GM23248 (cell line): ENCODE measurements around the gene CLIP4. TPM values are rescaled to one million over a fixed set of nuclear protein-coding genes. Genes with fewer than 3 reads are reported as not detected.

ENCODE experiments used
- DNase-seq: peaks from one replicate; pipeline ENCODE4 v3.0.0-alpha.2; 2015
- H2AFZ ChIP-seq: fragments of 200-600 bp; sonication (generic); 2 replicates; pipeline ENCODE4 v1.6.1; 2016; ENCODE audit warnings: antibody characterized with exemption
- H3F3A ChIP-seq: fragments of 200-600 bp; sonication (generic); 2 replicates; pipeline ENCODE4 v1.6.1; 2016; ENCODE audit warnings: mild to moderate bottlenecking, antibody characterized with exemption, mixed run types; ENCODE audit not compliant: insufficient read depth
- H3K27ac ChIP-seq: fragments of 200-600 bp; sonication (generic); 2 replicates; pipeline ENCODE4 v1.5.1; 2016; ENCODE audit warnings: mild to moderate bottlenecking
- H3K27me3 ChIP-seq: fragments of 200-600 bp; sonication (generic); replicated peaks from 2 replicates; pipeline ENCODE4 v1.6.1; 2016; ENCODE audit warnings: mild to moderate bottlenecking; ENCODE audit not compliant: insufficient read depth
- H3K36me3 ChIP-seq: fragments of 200-600 bp; sonication (generic); 2 replicates; pipeline ENCODE4 v1.6.1; 2016; ENCODE audit warnings: low read depth, mild to moderate bottlenecking
- H3K4me1 ChIP-seq: fragments of 200-600 bp; sonication (generic); 2 replicates; pipeline ENCODE4 v1.6.1; 2016; ENCODE audit warnings: mild to moderate bottlenecking; ENCODE audit not compliant: insufficient read depth
- H3K4me2 ChIP-seq: fragments of 200-600 bp; sonication (generic); one replicate; pipeline ENCODE4 v1.6.1; 2016; ENCODE audit warnings: mild to moderate bottlenecking; ENCODE audit not compliant: unreplicated experiment
- H3K4me3 ChIP-seq: fragments of 200-600 bp; sonication (generic); 2 replicates; pipeline ENCODE4 v1.5.1; 2016; ENCODE audit warnings: mild to moderate bottlenecking
- H3K79me2 ChIP-seq: fragments of 200-600 bp; sonication (generic); 2 replicates; pipeline ENCODE4 v1.6.1; 2016; ENCODE audit warnings: mild to moderate bottlenecking; ENCODE audit not compliant: insufficient read depth
- H3K9ac ChIP-seq: fragments of 200-600 bp; sonication (generic); 2 replicates; pipeline ENCODE4 v1.6.1; 2016; ENCODE audit warnings: mild to moderate bottlenecking
- H3K9me2 ChIP-seq: fragments of 200-600 bp; sonication (generic); 2 replicates; pipeline ENCODE4 v1.6.1; 2016; ENCODE audit warnings: mixed run types, mild to moderate bottlenecking, moderate library complexity; ENCODE audit not compliant: insufficient read depth
- H3K9me3 ChIP-seq: fragments of 200-600 bp; sonication (generic); one replicate; pipeline ENCODE4 v1.6.1; 2017; ENCODE audit warnings: low read depth
- H4K20me1 ChIP-seq: fragments of 200-600 bp; sonication (generic); 2 replicates; pipeline ENCODE4 v1.6.0; 2016; ENCODE audit not compliant: insufficient read depth
- EZH2 ChIP-seq: fragments of 200-600 bp; sonication (generic); IDR thresholded peaks from 2 replicates; pipeline ENCODE4 v1.6.1; 2018; ENCODE audit warnings: antibody characterized with exemption, mild to moderate bottlenecking; ENCODE audit not compliant: insufficient read depth, poor library complexity, severe bottlenecking
- EZH2phosphoT487 ChIP-seq: fragments of 200-600 bp; sonication (generic); IDR thresholded peaks from 2 replicates; pipeline ENCODE4 v1.6.1; 2018; ENCODE audit warnings: antibody characterized with exemption, moderate library complexity, mild to moderate bottlenecking, low read depth; ENCODE audit not compliant: insufficient read depth
- WGBS, 2 experiments: methylation state at CpG; one replicate each; pipeline ENCODE4 v1.1.6; 2015 to 2017; ENCODE audit warnings: low lambda C conversion rate in 2 of 2, low coverage in 1 of 2; ENCODE audit errors: missing lambda C conversion rate in 2 of 2; 5-methylcytosine and 5-hydroxymethylcytosine counted together
- in situ Hi-C: fragments of 300-500 bp; cut with MboI; formaldehyde crosslinking; loops from 2 replicates; pipeline ENCODE4 v1.15.0; 2020
- polyA plus RNA-seq: library from polyadenylated mRNA; unstranded; fragments of >200 nt; fragmentation: Nextera tagmentation; extraction: Ambion mirVana; gene quantifications from 2 replicates; pipeline ENCODE4 v1.2.1, GENCODE V29; 2016
- total RNA-seq: library from RNA; depleted of rRNA; stranded (reverse); fragments of >200 nt; shearing (Covaris generic); gene quantifications from 2 replicates; pipeline ENCODE4 v1.2.3, GENCODE V29; 2014

The CLIP4 gene
- total and polyA plus RNA-seq, 2 experiments from 2014 or later: 35.3 to 55.2 TPM

DNA sequence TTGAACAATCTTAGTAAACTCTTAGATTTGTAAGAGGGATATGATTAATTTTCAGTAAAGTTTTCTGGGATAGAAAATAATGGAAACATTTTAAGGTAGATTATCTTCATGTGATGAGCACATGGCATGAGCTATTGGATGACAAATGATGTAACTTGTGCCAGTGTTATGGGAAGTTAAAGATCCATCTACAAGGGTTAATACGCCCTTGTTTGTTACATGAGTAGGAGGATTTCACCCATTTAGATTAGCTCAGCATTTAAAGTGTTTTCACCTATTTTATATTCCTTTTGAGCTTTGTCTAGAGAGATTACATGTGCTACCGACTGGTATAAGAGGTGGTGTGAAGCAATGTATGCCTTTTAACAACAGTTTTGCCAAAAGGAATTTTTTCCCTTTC lies 5.6 kb downstream of the CLIP4 start:
- DNase-seq: no peak

DNA sequence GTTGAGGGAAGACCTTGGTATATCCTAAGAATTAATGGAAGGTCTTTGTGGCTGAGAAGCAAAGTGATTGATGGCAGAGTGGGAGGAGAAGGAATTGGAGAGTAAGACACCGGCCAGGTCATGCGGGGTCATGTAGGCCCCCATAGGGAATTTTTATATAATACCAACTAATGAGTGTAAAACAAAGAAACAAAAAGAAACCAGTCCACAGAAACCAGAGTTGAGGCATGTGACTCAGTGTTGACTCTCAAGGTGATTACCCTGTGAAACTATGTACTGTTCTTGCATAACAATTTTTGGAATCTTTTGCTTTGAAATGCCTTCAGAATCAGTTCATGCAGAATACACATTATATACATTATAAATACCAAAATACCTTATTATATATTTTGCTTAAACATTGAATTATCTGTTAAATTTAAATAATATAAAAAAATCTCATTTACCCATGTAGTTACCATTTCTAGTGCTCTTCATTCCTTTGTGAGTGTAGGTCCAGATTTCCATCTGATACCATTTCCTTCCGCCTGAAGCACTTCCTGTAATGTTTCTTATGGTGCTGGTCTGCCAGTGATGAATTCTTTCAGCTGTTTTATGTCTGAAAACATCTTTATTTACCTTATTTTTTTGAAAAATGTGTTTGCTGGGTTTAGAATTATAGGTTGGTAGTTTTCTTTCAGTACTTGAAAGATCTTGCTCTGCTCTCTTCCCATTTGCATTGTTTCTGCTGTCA lies 8.6 kb downstream of the CLIP4 start:
- Histone ChIP-seq H3K4me1 (peaks cover 33% of the 10 kb centered on the region), H3F3A (peaks cover 40% of the 10 kb centered on the region), H3K27ac (peak overlapping the region; percentile 87), H3K9me3 (no peaks in the 10 kb centered on the region), H2AFZ (peak overlapping the region; percentile 54), H3K4me3 (peak overlapping the region; percentile 34; the same call in 1 of the 2 replicates), H3K9me2 (no peaks in the 10 kb centered on the region), H3K9ac (peak overlapping the region; percentile 53), H3K79me2 (peaks cover 86% of the 10 kb centered on the region), H3K4me2 (peak overlapping the region; percentile 54), H4K20me1 (no peaks in the 10 kb centered on the region), H3K27me3 (no peaks in the 10 kb centered on the region), H3K36me3 (peaks cover 46% of the 10 kb centered on the region)
- in situ Hi-C loops: no loop called here
- peak; percentile 90 for DNase-seq
- 5 to 8% methylated on average over 3 of the region's 3 CpGs for WGBS, 2 experiments
- no peak for TF ChIP-seq EZH2
- no peak for TF ChIP-seq EZH2phosphoT487

More for the DNA sequence above, 5.6 kb downstream of the CLIP4 start:
- Histone ChIP-seq H3K4me2 (no peak overlapping the region), H4K20me1 (no peaks in the 10 kb centered on the region), H3K9me2 (no peaks in the 10 kb centered on the region), H2AFZ (no peak overlapping the region), H3K27me3 (no peaks in the 10 kb centered on the region), H3K4me1 (peaks cover 47% of the 10 kb centered on the region), H3K27ac (no peak overlapping the region), H3K9ac (no peak overlapping the region), H3K4me3 (no peak overlapping the region), H3F3A (peaks cover 53% of the 10 kb centered on the region), H3K79me2 (peaks cover 81% of the 10 kb centered on the region), H3K9me3 (no peaks in the 10 kb centered on the region), H3K36me3 (peaks cover 28% of the 10 kb centered on the region)
- TF ChIP-seq EZH2: no peak
- no peak for TF ChIP-seq EZH2phosphoT487
- 92 to 94% methylated on average over 2 of the region's 2 CpGs for WGBS, 2 experiments
- in situ Hi-C loops: no loop called here

DNA sequence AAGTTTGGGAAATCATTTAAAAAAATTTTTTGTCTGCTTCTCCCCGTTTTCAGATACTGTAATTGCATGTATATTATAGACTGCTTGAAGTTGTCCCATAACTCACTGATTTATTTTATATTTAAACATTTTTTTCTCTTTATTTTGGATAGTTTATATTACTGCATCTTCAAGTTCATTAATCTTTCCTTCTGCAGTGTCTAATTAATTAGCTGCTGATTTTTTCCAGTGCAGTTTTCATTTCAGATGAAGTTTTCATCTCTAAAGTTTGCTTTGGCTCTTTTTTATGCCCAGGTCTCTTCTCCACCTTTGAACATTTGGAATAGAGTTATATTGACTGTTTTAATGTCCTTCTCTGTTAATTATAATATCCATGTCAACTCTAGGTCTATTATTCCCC lies 9.3 kb downstream of the CLIP4 start:
- Histone ChIP-seq H3K36me3 (peaks cover 46% of the 10 kb centered on the region), H3K4me3 (no peak overlapping the region), H3K4me2 (peak overlapping the region; percentile 54), H3K27me3 (no peaks in the 10 kb centered on the region), H2AFZ (no peak overlapping the region), H4K20me1 (no peaks in the 10 kb centered on the region), H3K79me2 (peaks cover 86% of the 10 kb centered on the region), H3K9ac (no peak overlapping the region), H3K4me1 (peaks cover 33% of the 10 kb centered on the region), H3K9me3 (no peaks in the 10 kb centered on the region), H3K27ac (peak overlapping the region; percentile 87), H3F3A (peaks cover 45% of the 10 kb centered on the region), H3K9me2 (no peaks in the 10 kb centered on the region)
- 41 to 47% methylated on average over 1 of the region's 1 CpG for WGBS, 2 experiments
- TF ChIP-seq EZH2phosphoT487 (no peak), EZH2 (no peak)
- in situ Hi-C loops: no loop called here
- DNase-seq: no peak

DNA sequence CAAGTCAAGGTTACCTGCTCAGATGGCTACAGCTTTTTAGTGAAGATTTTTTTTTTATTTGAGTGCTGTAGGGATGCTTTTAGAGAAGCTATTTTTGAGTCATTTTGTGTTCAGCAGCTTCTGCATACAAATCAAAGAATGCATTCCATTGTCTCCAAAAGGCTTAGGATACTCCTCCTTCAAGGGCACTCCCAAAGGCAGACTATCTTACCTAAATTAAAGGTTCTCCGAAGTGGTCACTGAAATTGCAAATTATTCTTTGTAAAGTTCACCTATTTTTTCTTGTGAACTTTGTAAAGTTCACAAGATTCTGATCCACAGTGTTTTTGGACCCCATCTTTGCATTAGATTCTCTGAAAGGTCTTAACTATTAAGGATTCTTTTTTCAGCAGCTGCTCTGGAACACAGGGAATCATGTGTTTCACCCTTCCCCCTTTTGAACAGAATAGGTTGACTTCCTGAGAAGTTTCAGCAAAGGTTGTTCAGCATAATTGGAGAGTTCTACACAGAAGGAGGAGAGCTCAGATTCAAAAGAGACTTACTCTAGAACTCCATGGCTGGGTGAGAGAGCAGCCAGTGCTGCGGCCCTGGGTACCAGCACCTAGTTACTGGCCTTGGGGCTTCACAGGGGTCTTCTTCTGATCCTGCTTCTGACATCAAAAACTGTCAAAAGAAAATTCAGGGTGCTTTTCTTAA lies 14.5 kb downstream of the CLIP4 start:
- H4K20me1 ChIP-seq: no peaks in the 10 kb centered on the region
- in situ Hi-C loops: no loop called here
- 85 to 89% methylated on average over 2 of the region's 2 CpGs for WGBS, 2 experiments
- peak overlapping the region; percentile 92 for H3K27ac ChIP-seq
- no peaks in the 10 kb centered on the region for H3K9me2 ChIP-seq
- peak; percentile 54 for DNase-seq
- H3K9ac ChIP-seq: peak overlapping the region; percentile 73
- peak overlapping the region; percentile 30 for H2AFZ ChIP-seq
- no peaks in the 10 kb centered on the region for H3K9me3 ChIP-seq
- H3K79me2 ChIP-seq: peaks cover 66% of the 10 kb centered on the region
- H3K27me3 ChIP-seq: no peaks in the 10 kb centered on the region
- TF ChIP-seq EZH2phosphoT487 (no peak), EZH2 (no peak)
- H3K4me2 ChIP-seq: peak overlapping the region; percentile 87
- peaks cover 41% of the 10 kb centered on the region for H3F3A ChIP-seq
- H3K36me3 ChIP-seq: peaks cover 64% of the 10 kb centered on the region
- peaks cover 34% of the 10 kb centered on the region for H3K4me1 ChIP-seq
- H3K4me3 ChIP-seq: peak overlapping the region; percentile 56
